Stimulated activated CD4-positive, alpha-beta T cell treated with anti-CD3 and anti-CD28 coated beads, Interleukin-15, amount 100 ng/mL, for 48 hours (primary cell): ENCODE measurements around the gene METTL16.
A peak's percentile ranks its signal among the peaks of the same experiment; 100 is the strongest.

Experiments
- DNase-seq, 2 donors: peaks; one replicate each; pipeline ENCODE4 v3.0.0-alpha.2; 2020; ENCODE audit warnings: low read depth in 2 of 2

METTL16 gene

GRCh38 chr17:2396192-2396567, 115.5 kb downstream of the METTL16 start:
- DNase-seq, result no peak

GRCh38 chr17:2395258-2396181, 116.2 kb downstream of the METTL16 start:
- DNase-seq, result no peak

- DNase-seq, result no peak
These were observed 116.9 kb downstream of the METTL16 start for GRCh38 chr17:2394775-2395201.

- DNase-seq, result no peak
These were observed 117.5 kb downstream of the METTL16 start for GRCh38 chr17:2393954-2394749.

GRCh38 chr17:2393174-2393953, 118.3 kb downstream of the METTL16 start:
- DNase-seq, result peak; percentile 86 to 89

GRCh38 chr17:2392252-2393173, 119.2 kb downstream of the METTL16 start:
- peak; percentile 95 to 99 for DNase-seq

- no peak for DNase-seq
These were observed 120.0 kb downstream of the METTL16 start for GRCh38 chr17:2391597-2392251.

- no peak for DNase-seq
These were observed 121.4 kb downstream of the METTL16 start for GRCh38 chr17:2390199-2390836.

- DNase-seq, result no peak
These were observed 123.0 kb downstream of the METTL16 start for GRCh38 chr17:2388683-2389055.

GRCh38 chr17:2388020-2388682, 123.5 kb downstream of the METTL16 start:
- DNase-seq, result no peak

GRCh38 chr17:2387086-2388019, 124.3 kb downstream of the METTL16 start:
- no peak for DNase-seq

GRCh38 chr17:2386400-2387085, 125.1 kb downstream of the METTL16 start:
- DNase-seq, result no peak

- DNase-seq, result no peak
These were observed 126.2 kb downstream of the METTL16 start for GRCh38 chr17:2385240-2386210.

- DNase-seq, result no peak
These were observed 127.1 kb downstream of the METTL16 start for GRCh38 chr17:2384439-2385127.

- no peak for DNase-seq
These were observed 128.0 kb downstream of the METTL16 start for GRCh38 chr17:2383628-2384167.
